ENCODE data around the gene FAM163B.

DNA sequence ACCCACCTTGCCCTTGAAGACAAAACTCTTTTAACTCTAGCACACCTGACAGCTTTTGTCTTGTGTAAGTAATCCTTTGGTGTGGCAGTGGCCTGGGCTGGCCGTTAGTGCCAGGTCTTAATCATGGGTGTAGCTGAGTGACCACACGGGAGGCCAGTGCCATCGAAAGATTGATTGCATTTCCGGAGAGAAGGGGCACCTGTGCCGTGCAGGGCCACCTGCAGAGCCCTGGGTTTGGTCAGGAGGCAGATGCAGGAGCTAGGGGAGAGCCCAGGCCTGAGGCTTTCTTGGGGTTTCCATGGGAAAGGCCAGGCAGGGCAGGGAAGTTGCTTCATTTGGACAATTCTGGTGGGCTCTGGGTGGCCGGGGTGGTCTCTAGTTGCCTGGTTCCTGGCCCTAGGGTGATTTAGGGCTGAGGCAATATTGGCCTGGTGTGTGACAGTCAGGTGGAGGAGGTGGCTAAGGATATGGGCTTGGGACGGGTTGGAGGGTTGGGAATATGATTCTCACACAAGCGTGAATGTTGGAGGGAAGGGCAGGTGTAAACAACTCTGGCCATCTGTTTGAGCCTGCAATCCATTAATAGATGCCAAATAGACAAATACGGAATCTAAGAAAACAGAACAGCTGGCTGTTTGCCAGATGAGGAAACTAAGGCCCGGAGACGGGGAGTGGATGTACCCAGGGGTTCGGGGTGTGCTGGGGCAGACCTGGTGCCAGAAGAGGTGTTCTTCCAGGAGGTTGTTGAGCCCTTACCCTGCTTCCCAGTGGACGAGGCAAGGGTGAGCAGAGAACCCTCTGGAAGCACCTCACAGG is 31.6 kb upstream of the FAM163B start:
- TF ChIP-seq POLR2A (IDR thresholded peaks at IDR 0.05) (no peak), CTCF (IDR thresholded peaks at IDR 0.05) (no peak)
